Esophagus (tissue), 2 donors: ENCODE data around the gene SLC43A2. TPM values are rescaled to one million over a fixed set of nuclear protein-coding genes. Genes with fewer than 3 reads are reported as not detected.
"Not testable (repeated sequence)": the region's sequence is repeated elsewhere in the genome, so short reads cannot be mapped to it uniquely, and the experiment has no call there.

Experiments
- H3K27ac ChIP-seq, 2 donors: one replicate each; pipeline ENCODE4 v1.5.1; 2013; ENCODE audit warnings: low read depth in 2 of 2, mild to moderate bottlenecking in 2 of 2, inconsistent platforms in 1 of 2, low read length in 1 of 2, moderate library complexity in 1 of 2
- H3K27me3 ChIP-seq, 2 donors: one replicate each; pipeline ENCODE4 v1.6.1; 2013; ENCODE audit warnings: low read length in 2 of 2, control low read depth in 1 of 2, mild to moderate bottlenecking in 1 of 2; ENCODE audit not compliant: insufficient read depth in 2 of 2, control insufficient read depth in 1 of 2
- H3K36me3 ChIP-seq, 2 donors: one replicate each; pipeline ENCODE4 v1.6.1; 2013; ENCODE audit warnings: low read length in 1 of 2; ENCODE audit not compliant: control insufficient read depth in 2 of 2, insufficient read depth in 2 of 2
- H3K4me1 ChIP-seq, 2 donors: one replicate each; pipeline ENCODE4 v1.6.1; 2013; ENCODE audit warnings: low read length in 1 of 2; ENCODE audit not compliant: control insufficient read depth in 2 of 2, insufficient read depth in 2 of 2
- H3K4me3 ChIP-seq, 2 donors: one replicate each; pipeline ENCODE4 v1.5.1; 2013; ENCODE audit warnings: low read length in 2 of 2, mild to moderate bottlenecking in 2 of 2, low read depth in 1 of 2, moderate library complexity in 1 of 2
- H3K9me3 ChIP-seq, 2 donors: one replicate each; pipeline ENCODE4 v1.6.1; 2013; ENCODE audit warnings: mild to moderate bottlenecking in 2 of 2, low read depth in 1 of 2, low read length in 1 of 2, moderate library complexity in 1 of 2; ENCODE audit not compliant: control insufficient read depth in 2 of 2, insufficient read depth in 1 of 2
- WGBS, 2 donors: extraction: QIAGEN DNeasy Blood & Tissue Kit; methylation state at CpG; one replicate each; pipeline ENCODE4 v1.1.7; 2013; 5-methylcytosine and 5-hydroxymethylcytosine counted together
- polyA plus RNA-seq, 2 donors: library from polyadenylated mRNA; stranded (reverse); fragments of 200-250 nt; gene quantifications; one replicate each; pipeline ENCODE4 v1.2.3, GENCODE V29; 2013
- donor health status: healthy with polysubstance abuse.
- donor health status: Bipolar disorder and iron deficiency.

Gene SLC43A2
- polyA plus RNA-seq, 2 donors: 2.1 to 2.2 TPM

DNA sequence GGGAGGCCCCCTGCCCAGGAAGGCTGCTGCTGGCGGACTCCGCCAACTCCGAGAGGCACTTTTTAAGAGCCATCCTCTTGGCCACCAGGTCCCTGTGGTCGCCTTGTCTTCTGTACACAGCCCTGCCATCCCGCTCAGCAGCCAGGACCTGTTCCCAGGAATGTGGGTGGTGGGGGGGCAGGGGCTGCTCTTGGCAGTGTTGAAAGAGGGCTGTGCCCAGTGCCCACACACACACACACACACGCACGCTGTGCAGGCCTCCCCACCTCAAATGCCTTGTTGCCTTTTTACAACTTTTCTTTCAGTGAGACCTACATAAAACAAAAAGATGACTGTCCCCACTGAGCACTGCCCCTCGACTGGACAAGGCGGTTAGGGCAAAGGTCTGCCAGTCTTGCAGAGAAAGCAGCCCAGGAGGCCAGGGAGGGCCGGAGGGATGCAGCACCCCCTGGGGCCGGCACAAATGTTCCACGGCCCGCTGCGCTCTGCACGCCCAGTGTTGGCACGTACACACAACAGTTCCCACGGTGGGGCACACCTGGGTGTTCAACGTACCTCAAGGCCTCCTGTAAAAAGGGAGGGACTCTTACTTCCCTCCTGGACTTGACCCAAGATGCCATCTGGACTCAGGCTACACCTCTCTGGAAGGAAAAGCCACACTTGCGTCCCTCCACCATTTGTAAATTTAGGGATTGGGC, 47.5 kb downstream of the SLC43A2 start:
- peaks cover 3 to 17% of the 10 kb centered on the region in 2 donors for H3K4me1 ChIP-seq
- H3K36me3 ChIP-seq: no peaks in the 10 kb centered on the region
- H3K9me3 ChIP-seq: no peaks in the 10 kb centered on the region
- 58 to 67% methylated on average over 18 to 19 of the region's 19 CpGs for WGBS, 2 donors
- H3K4me3 ChIP-seq: no peak overlapping the region
- H3K27ac ChIP-seq: no peak overlapping the region
- H3K27me3 ChIP-seq: no peaks in the 10 kb centered on the region

DNA sequence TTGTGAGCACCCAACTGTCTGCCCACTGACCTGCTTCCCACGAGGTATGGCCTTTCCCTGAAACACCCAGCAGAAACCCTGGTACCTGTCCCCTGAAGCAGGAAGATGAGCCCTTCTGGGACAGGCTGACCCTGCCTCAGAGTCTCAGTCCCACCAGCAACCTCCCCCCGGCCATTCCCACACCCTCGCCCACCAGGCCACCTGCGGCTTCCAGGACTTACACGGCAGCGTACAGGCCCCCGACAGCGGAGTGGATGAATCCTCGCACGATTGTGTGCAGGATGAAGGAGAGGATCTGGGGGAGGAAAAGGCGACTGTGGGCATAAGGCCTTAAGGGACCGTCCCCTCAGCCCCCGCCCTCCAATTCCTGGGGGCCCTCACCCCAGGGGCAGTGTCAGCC, 50.6 kb downstream of the SLC43A2 start:
- H3K27ac ChIP-seq: peak overlapping the region; percentile 84 to 93
- no peak overlapping the region for H3K4me3 ChIP-seq
- H3K9me3 ChIP-seq: no peaks in the 10 kb centered on the region
- WGBS, 2 donors: 93 to 94% methylated on average over 13 of the region's 13 CpGs
- H3K36me3 ChIP-seq: no peaks in the 10 kb centered on the region
- peaks cover 11 to 25% of the 10 kb centered on the region in 2 donors for H3K4me1 ChIP-seq
- no peaks in the 10 kb centered on the region for H3K27me3 ChIP-seq

DNA sequence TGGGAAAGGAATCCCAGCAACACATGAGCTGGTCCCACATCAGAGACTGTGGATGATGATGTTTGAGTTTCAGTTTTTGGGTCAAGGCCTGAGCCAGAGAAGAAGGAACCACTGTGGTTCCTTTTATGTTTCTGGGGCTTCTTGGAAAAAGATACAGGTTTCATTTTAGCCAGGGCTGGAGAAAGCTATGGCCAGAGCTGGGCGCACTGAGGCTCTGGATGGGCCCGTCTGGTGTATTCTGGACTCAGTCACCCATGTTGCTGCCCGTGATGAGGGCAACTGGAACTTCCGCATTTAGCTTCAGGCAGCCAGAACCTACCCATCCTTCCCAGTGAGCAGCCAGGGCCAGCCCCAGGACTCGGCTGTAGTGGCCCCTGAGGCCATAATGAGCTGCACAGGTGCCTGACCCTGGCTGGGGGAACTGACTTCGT, 51.0 kb downstream of the SLC43A2 start:
- Histone ChIP-seq H3K9me3 (no peaks in the 10 kb centered on the region), H3K36me3 (no peaks in the 10 kb centered on the region), H3K4me1 (peaks cover 11 to 25% of the 10 kb centered on the region in 2 donors), H3K27ac (peak overlapping the region; percentile 84 to 93), H3K4me3 (no peak overlapping the region), H3K27me3 (no peaks in the 10 kb centered on the region)
- WGBS, 2 donors: 60 to 64% methylated on average over 6 of the region's 6 CpGs

DNA sequence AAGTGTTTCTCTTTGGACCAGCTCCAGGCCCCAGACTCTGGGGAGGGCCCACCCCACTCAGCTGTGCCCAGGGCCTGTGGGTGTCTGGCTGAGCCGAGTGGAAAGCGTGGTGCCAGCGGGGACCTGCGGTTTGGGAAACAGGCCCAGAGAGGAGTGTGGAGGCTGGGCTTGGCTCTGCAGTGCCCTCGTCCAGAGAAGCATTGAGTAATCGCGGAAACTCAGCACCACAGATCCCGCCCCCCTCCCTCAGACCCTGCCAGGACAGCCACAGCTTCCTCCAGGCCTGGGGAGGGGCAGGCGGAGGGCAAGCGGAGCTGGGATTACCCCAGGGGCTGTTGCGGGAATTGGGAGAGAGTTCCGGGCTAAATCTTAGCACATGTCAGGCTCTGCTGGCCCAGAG, 51.5 kb downstream of the SLC43A2 start:
- 9 to 20% methylated on average over 12 of the region's 12 CpGs for WGBS, 2 donors
- Histone ChIP-seq H3K4me1 (peaks cover 11 to 25% of the 10 kb centered on the region in 2 donors), H3K36me3 (no peaks in the 10 kb centered on the region), H3K9me3 (no peaks in the 10 kb centered on the region), H3K27me3 (no peaks in the 10 kb centered on the region), H3K4me3 (no peak overlapping the region), H3K27ac (peak overlapping the region; percentile 84 to 93)

DNA sequence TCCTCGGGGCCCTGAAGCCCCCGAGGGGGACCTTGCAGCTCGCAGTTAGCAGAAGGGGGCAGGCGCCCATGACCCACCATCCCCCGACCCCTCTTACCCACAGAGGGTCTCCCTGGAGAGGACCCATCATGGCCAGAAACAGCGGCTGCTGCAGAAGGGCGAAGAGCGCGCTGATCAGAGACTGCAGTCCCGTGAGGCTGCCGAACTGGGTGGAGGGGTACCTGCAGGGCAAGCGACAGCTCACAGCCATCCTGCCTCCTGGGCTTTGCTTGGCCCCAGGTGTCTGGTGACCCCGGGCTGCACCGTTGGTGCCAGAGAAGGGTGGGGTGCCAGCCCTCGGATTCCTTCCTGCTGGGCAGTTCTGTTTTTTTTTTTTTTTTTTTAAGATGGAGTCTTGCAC, 52.1 kb downstream of the SLC43A2 start:
- Histone ChIP-seq H3K36me3 (no peaks in the 10 kb centered on the region), H3K4me3 (no peak overlapping the region), H3K9me3 (no peaks in the 10 kb centered on the region), H3K4me1 (peaks cover 11 to 25% of the 10 kb centered on the region in 2 donors), H3K27ac (peak overlapping the region in 1 of 2 donors; percentile 8), H3K27me3 (no peaks in the 10 kb centered on the region)
- WGBS, 2 donors: 80 to 88% methylated on average over 15 of the region's 15 CpGs

DNA sequence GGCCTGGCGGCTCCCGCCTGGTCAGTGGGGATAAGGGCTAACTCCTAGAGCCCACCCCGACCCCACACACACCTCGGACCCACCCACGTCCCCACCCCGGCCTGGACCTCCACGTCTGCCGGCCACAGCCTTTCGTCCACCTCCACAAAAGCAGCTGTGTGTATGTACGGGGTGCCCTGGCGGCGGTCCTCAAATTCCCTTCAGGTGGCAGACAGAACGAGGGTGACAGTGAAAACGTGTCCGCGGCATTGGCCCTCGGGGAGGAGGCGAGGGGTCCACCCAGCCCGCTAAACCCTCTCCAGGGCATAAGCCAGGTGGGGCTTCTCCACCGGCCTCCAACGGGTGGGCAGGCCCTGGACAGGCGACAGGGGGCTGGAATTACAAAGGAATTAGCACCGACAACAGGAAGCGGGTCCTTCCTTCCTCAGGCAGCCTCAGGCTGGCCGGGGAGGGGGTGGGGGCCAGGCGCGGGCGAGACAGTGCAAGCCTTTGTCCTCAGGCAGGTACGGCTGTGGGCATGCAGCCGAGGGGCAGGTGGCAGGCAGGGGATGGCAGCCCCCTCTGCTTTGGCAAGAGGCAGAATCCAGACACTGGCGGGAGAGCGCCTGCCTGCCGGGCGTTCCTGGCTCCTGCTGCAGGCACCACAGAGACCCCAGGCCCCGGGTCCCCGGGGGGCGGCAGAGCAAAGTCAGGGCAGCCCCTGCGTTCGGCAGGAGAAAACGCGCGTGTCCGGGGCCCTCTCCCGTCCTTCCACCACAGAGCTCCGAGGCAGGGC, 53.8 kb downstream of the SLC43A2 start:
- H3K36me3 ChIP-seq: no peaks in the 10 kb centered on the region
- H3K4me3 ChIP-seq: no peak overlapping the region
- H3K4me1 ChIP-seq: peaks cover 8 to 19% of the 10 kb centered on the region in 2 donors
- 29 to 32% methylated on average over 45 of the region's 45 CpGs for WGBS, 2 donors
- H3K9me3 ChIP-seq: no peaks in the 10 kb centered on the region
- H3K27me3 ChIP-seq: no peaks in the 10 kb centered on the region
- peak overlapping the region in 1 of 2 donors; percentile 36 for H3K27ac ChIP-seq

DNA sequence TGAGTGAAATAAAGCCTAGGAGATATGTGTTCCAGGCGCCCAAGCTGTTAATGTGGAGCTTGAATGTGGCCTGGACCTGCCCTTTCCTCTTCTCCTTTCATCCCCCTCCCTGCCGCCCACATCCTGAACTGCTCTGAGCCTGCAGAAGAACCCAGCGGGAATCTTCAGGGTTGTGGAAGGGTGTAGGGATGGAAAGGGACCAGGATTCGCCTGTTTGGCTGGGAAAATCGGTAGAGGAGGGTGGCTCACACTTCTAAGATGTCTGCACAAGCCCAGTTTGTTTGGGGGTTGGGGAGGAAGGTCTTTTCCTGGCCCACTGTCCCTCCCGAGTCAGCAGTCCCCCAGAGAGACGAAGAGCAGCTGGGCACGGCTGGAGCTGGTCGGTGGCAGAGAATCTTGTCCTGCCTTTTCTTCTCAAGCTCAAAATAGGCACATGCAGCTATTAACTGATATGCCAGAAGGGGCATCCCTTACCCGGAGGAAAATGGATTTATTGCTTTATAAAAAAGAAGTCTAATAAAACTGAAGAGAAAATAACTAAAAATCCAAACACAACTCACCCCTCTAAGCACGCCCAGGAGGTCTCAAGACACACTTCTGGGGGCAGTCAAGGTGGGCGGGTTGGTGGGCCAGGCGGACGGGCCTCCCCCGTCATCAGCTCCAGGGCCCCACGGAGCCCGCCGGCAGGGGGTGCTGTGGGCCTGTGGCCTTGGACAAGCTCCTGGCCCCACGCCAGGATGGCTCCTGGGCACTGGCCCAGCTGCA, 54.5 kb downstream of the SLC43A2 start:
- H3K4me3 ChIP-seq: no peak overlapping the region
- no peaks in the 10 kb centered on the region for H3K27me3 ChIP-seq
- no peaks in the 10 kb centered on the region for H3K9me3 ChIP-seq
- peaks cover 8 to 19% of the 10 kb centered on the region in 2 donors for H3K4me1 ChIP-seq
- H3K36me3 ChIP-seq: no peaks in the 10 kb centered on the region
- 14 to 19% methylated on average over 19 of the region's 19 CpGs for WGBS, 2 donors
- H3K27ac ChIP-seq: peak overlapping the region in 1 of 2 donors; percentile 51

DNA sequence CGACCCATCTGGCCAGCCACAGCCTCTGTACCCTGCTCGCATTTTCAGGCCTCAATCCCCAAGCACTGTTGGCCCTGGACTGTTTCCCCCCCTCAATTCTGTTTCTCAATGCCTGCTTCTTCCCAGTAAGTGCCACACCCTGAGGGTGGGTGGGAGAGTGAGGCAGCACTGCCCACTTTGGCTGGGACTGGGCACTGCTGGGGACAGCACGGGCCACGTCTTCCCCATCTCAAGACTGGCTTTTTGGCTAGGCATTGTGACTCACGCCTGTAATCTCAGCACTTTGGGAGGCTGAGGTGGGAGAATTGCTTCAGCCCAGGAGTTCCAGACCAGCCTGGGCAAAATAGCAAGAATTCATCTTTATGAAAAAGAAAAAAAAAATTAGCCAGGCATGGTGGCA, 56.0 kb downstream of the SLC43A2 start:
- H3K4me1 ChIP-seq: peaks cover 8 to 22% of the 10 kb centered on the region in 2 donors
- WGBS, 2 donors: 78 to 84% methylated on average over 5 of the region's 5 CpGs
- not testable (repeated sequence) for H3K27me3 ChIP-seq, H3K4me3 ChIP-seq, H3K27ac ChIP-seq, H3K36me3 ChIP-seq, H3K9me3 ChIP-seq

DNA sequence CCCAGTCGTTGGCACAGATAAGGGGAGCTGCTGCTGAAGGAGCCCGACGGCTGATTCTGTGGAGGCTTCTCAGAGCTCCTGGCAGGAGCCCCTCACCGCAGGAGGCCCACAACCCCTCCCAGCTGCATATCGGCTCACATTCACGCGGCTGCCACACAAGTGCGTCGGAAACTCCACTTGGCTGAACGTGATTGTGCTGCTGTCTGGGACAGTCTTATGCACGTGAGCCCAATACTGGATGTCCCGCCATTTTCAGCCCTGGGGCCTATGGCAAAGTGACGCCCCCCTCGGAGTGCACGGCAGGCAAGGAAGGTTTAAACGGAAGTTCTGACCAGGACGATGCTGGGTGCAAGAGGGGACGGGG, 57.3 kb downstream of the SLC43A2 start:
- Histone ChIP-seq H3K4me1 (peaks cover 8 to 15% of the 10 kb centered on the region in 2 donors), H3K4me3 (no peak overlapping the region), H3K36me3 (no peaks in the 10 kb centered on the region), H3K27ac (no peak overlapping the region), H3K27me3 (no peaks in the 10 kb centered on the region), H3K9me3 (no peaks in the 10 kb centered on the region)
- 85 to 88% methylated on average over 18 of the region's 18 CpGs for WGBS, 2 donors
